ENCODE measurements around the gene CHAF1B. TPM values are rescaled to one million over a fixed set of nuclear protein-coding genes. Genes with fewer than 3 reads are reported as not detected.
"Not testable (repeated sequence)": the region's sequence is repeated elsewhere in the genome, so short reads cannot be mapped to it uniquely, and the experiment has no call there.

CHAF1B gene
- 10 to 100 TPM in 2 of 8 experiments, 1 to 10 TPM in 5, under 1 TPM in 1; 0.56 to 14.6 (median 2.2) TPM for total RNA-seq

- no peak within 1 kb of the TSS for H3K27ac ChIP-seq
- in situ Hi-C loops (cut with MboI; ENCODE audit: low pct_unique_long_range_greater_than_20kb in 2 of 9, low sequenced_read_pairs in 9 of 9, unreplicated experiment in 9 of 9), result no loop called here
- peak; percentile 81 to 95 (median 90) for ATAC-seq (replicated peaks in 6 of 8)
- WGBS, 10 experiments, result 0 to 20% (median 4%) methylated on average over 1 to 17 of the region's 77 CpGs; no CpG with 5 or more reads in 3 of the 10 experiments
- H3K4me3 ChIP-seq, result peak within 1 kb of the TSS; percentile 42 to 85 (median 73)
- no peaks in the 10 kb centered on the region for H3K4me1 ChIP-seq (replicated peaks in 1 of 2)
These were observed at the start of gene CHAF1B for GRCh38 chr21:36385233-36386030. CHAF1B (plus strand) TSS chr21:36385392; CDS start chr21:36386137, 745 bp downstream.

GRCh38 chr21:36337099-36337509, 48.1 kb upstream of the CHAF1B start:
- WGBS, 10 experiments, result 0 to 100% (median 92%) methylated on average over 1 to 3 of the region's 3 CpGs
- in situ Hi-C loops (cut with MboI; ENCODE audit: low pct_unique_long_range_greater_than_20kb in 2 of 9, low sequenced_read_pairs in 9 of 9, unreplicated experiment in 9 of 9), result loop anchor here in 3 of 9 experiments (25.0 kb wide), 2 partner anchors 175 to 200 kb away; partner anchors contain the start of genes CBR3 (in 2 of the 3) and DOP1B (in 1 of the 3)
- Histone ChIP-seq H3K27ac (no peak overlapping the region), H3K4me1 (replicated peaks in 1 of 2) (no peaks in the 10 kb centered on the region), H3K4me3 (no peak overlapping the region)
- ATAC-seq (replicated peaks in 6 of 8), result peak in 3 of 8 experiments; percentile 68 to 98 (median 96)

- Histone ChIP-seq H3K4me1 (replicated peaks in 1 of 2) (no peaks in the 10 kb centered on the region), H3K27ac (no peak overlapping the region), H3K4me3 (no peak overlapping the region)
- ATAC-seq (replicated peaks in 6 of 8), result no peak
- WGBS, 10 experiments, result 85 to 100% (median 92%) methylated on average over 1 to 7 of the region's 10 CpGs; no CpG with 5 or more reads in 3 of the 10 experiments
- in situ Hi-C loops (cut with MboI; ENCODE audit: low pct_unique_long_range_greater_than_20kb in 2 of 9, low sequenced_read_pairs in 9 of 9, unreplicated experiment in 9 of 9), result loop anchor here in 3 of 9 experiments (25.0 kb wide), 2 partner anchors 177 to 202 kb away; partner anchors contain the start of genes CBR3 (in 2 of the 3) and DOP1B (in 1 of the 3)
These were observed 46.2 kb upstream of the CHAF1B start for GRCh38 chr21:36338975-36339374.

- in situ Hi-C loops (cut with MboI; ENCODE audit: low pct_unique_long_range_greater_than_20kb in 2 of 9, low sequenced_read_pairs in 9 of 9, unreplicated experiment in 9 of 9), result loop anchor here in 3 of 9 experiments (25.0 kb wide), 2 partner anchors 180 to 205 kb away; partner anchors contain the start of genes CBR3 (in 2 of the 3) and DOP1B (in 1 of the 3)
These were observed 42.6 kb upstream of the CHAF1B start for GRCh38 chr21:36342581-36342980.

GRCh38 chr21:36344931-36345330, 40.3 kb upstream of the CHAF1B start:
- ATAC-seq (replicated peaks in 6 of 8), result no peak
- no peaks in the 10 kb centered on the region for H3K4me1 ChIP-seq (replicated peaks in 1 of 2)
- H3K4me3 ChIP-seq, result no peak overlapping the region
- H3K27ac ChIP-seq, result no peak overlapping the region
- in situ Hi-C loops (cut with MboI; ENCODE audit: low pct_unique_long_range_greater_than_20kb in 2 of 9, low sequenced_read_pairs in 9 of 9, unreplicated experiment in 9 of 9), result loop anchor here in 3 of 9 experiments (25.0 kb wide), 2 partner anchors 183 to 208 kb away; partner anchors contain the start of genes CBR3 (in 2 of the 3) and DOP1B (in 1 of the 3)
- WGBS, 10 experiments, result 100% methylated on average over 1 of the region's 1 CpG; no CpG with 5 or more reads in 9 of the 10 experiments

More at GRCh38 chr21:36342581-36342980, 42.6 kb upstream of the CHAF1B start:
- not testable (repeated sequence) for H3K4me1 ChIP-seq (replicated peaks in 1 of 2); ATAC-seq (replicated peaks in 6 of 8); H3K4me3 ChIP-seq; H3K27ac ChIP-seq
- WGBS, 10 experiments, result 96 to 100% (median 100%) methylated on average over 1 to 7 of the region's 7 CpGs; no CpG with 5 or more reads in 4 of the 10 experiments

GRCh38 chr21:36347278-36347961, 37.8 kb upstream of the CHAF1B start:
- peak in 1 of 8 experiments; percentile 36 for ATAC-seq (replicated peaks in 6 of 8)
- H3K4me3 ChIP-seq, result no peak overlapping the region
- no peaks in the 10 kb centered on the region for H3K4me1 ChIP-seq (replicated peaks in 1 of 2)
- in situ Hi-C loops (cut with MboI; ENCODE audit: low pct_unique_long_range_greater_than_20kb in 2 of 9, low sequenced_read_pairs in 9 of 9, unreplicated experiment in 9 of 9), result loop anchor here in 3 of 9 experiments (25.0 kb wide), 2 partner anchors 185 to 210 kb away; partner anchors contain the start of genes CBR3 (in 2 of the 3) and DOP1B (in 1 of the 3)
- WGBS, 10 experiments, result 8 to 100% (median 97%) methylated on average over 1 to 3 of the region's 3 CpGs; no CpG with 5 or more reads in 2 of the 10 experiments
- no peak overlapping the region for H3K27ac ChIP-seq

GRCh38 chr21:36347962-36348328, 37.2 kb upstream of the CHAF1B start:
- in situ Hi-C loops (cut with MboI; ENCODE audit: low pct_unique_long_range_greater_than_20kb in 2 of 9, low sequenced_read_pairs in 9 of 9, unreplicated experiment in 9 of 9), result loop anchor here in 3 of 9 experiments (25.0 kb wide), 2 partner anchors 186 to 211 kb away; partner anchors contain the start of genes CBR3 (in 2 of the 3) and DOP1B (in 1 of the 3)
- no peak for ATAC-seq (replicated peaks in 6 of 8)
- WGBS, 10 experiments, result 33 to 100% (median 93%) methylated on average over 1 to 2 of the region's 2 CpGs; no CpG with 5 or more reads in 1 of the 10 experiments
- Histone ChIP-seq H3K4me3 (no peak overlapping the region), H3K27ac (no peak overlapping the region), H3K4me1 (replicated peaks in 1 of 2) (no peaks in the 10 kb centered on the region)

GRCh38 chr21:36349315-36349714, 35.9 kb upstream of the CHAF1B start:
- no peak overlapping the region for H3K4me3 ChIP-seq
- no peaks in the 10 kb centered on the region for H3K4me1 ChIP-seq (replicated peaks in 1 of 2)
- no peak overlapping the region for H3K27ac ChIP-seq
- 75 to 100% (median 100%) methylated on average over 1 to 2 of the region's 2 CpGs; no CpG with 5 or more reads in 1 of the 10 experiments for WGBS, 10 experiments
- no peak for ATAC-seq (replicated peaks in 6 of 8)
- in situ Hi-C loops (cut with MboI; ENCODE audit: low pct_unique_long_range_greater_than_20kb in 2 of 9, low sequenced_read_pairs in 9 of 9, unreplicated experiment in 9 of 9), result loop anchor here in 3 of 9 experiments (25.0 kb wide), 2 partner anchors 187 to 212 kb away; partner anchors contain the start of genes CBR3 (in 2 of the 3) and DOP1B (in 1 of the 3)

- peak in 1 of 8 experiments; percentile 46 for ATAC-seq (replicated peaks in 6 of 8)
- 72 to 100% (median 97%) methylated on average over 1 to 11 of the region's 11 CpGs for WGBS, 10 experiments
- in situ Hi-C loops (cut with MboI; ENCODE audit: low pct_unique_long_range_greater_than_20kb in 2 of 9, low sequenced_read_pairs in 9 of 9, unreplicated experiment in 9 of 9), result no loop called here
- Histone ChIP-seq H3K27ac (no peak overlapping the region), H3K4me1 (replicated peaks in 1 of 2) (no peaks in the 10 kb centered on the region), H3K4me3 (no peak overlapping the region)
These were observed 34.8 kb upstream of the CHAF1B start for GRCh38 chr21:36350282-36350910.

- in situ Hi-C loops (cut with MboI; ENCODE audit: low pct_unique_long_range_greater_than_20kb in 2 of 9, low sequenced_read_pairs in 9 of 9, unreplicated experiment in 9 of 9), result no loop called here
- Histone ChIP-seq H3K4me1 (replicated peaks in 1 of 2) (no peaks in the 10 kb centered on the region), H3K4me3 (no peak overlapping the region), H3K27ac (no peak overlapping the region)
- WGBS, 10 experiments, result 23 to 98% (median 42%) methylated on average over 2 to 5 of the region's 5 CpGs
- peak in 2 of 8 experiments; percentile 13 to 16 for ATAC-seq (replicated peaks in 6 of 8)
These were observed 30.1 kb upstream of the CHAF1B start for GRCh38 chr21:36354918-36355680.

- no peak for ATAC-seq (replicated peaks in 6 of 8)
- in situ Hi-C loops (cut with MboI; ENCODE audit: low pct_unique_long_range_greater_than_20kb in 2 of 9, low sequenced_read_pairs in 9 of 9, unreplicated experiment in 9 of 9), result no loop called here
- 40 to 100% (median 68%) methylated on average over 1 to 2 of the region's 2 CpGs; no CpG with 5 or more reads in 2 of the 10 experiments for WGBS, 10 experiments
- Histone ChIP-seq H3K4me1 (replicated peaks in 1 of 2) (no peaks in the 10 kb centered on the region), H3K4me3 (no peak overlapping the region), H3K27ac (no peak overlapping the region)
These were observed 29.3 kb upstream of the CHAF1B start for GRCh38 chr21:36355868-36356267.

All from motor neuron (in vitro differentiated cells).